GM18517 (cell line): Measurements from ENCODE around the gene RET.

Experiments
- ATAC-seq: cut with Tn5 transposase; IDR thresholded peaks from one replicate; pipeline ENCODE4 v1.9.1; 2021; ENCODE audit warnings: mild to moderate bottlenecking, moderate library complexity; ENCODE audit not compliant: unreplicated experiment

Gene RET

DNA sequence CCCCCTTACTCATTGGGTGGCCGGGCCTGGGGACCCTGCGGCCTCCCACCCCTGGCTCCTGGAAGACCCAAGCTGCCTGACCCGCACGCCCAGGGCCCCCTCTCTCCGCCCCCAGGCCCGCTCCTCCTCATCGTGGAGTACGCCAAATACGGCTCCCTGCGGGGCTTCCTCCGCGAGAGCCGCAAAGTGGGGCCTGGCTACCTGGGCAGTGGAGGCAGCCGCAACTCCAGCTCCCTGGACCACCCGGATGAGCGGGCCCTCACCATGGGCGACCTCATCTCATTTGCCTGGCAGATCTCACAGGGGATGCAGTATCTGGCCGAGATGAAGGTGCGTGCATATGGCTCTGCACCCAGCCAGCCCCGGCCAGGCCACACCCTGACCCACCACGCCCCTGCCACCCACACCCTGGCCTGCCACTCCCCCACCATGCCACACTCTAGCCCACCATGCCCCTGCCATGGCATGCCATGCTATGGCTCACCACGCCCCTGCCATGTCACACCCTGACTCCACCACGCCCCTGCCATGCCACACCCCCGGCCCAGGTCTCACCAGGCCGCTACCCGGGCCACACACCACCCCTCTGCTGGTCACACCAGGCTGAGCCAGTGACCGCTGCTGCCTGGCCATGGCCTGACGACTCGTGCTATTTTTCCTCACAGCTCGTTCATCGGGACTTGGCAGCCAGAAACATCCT lies 42.7 kb downstream of the RET start:
- ATAC-seq: no peak

DNA sequence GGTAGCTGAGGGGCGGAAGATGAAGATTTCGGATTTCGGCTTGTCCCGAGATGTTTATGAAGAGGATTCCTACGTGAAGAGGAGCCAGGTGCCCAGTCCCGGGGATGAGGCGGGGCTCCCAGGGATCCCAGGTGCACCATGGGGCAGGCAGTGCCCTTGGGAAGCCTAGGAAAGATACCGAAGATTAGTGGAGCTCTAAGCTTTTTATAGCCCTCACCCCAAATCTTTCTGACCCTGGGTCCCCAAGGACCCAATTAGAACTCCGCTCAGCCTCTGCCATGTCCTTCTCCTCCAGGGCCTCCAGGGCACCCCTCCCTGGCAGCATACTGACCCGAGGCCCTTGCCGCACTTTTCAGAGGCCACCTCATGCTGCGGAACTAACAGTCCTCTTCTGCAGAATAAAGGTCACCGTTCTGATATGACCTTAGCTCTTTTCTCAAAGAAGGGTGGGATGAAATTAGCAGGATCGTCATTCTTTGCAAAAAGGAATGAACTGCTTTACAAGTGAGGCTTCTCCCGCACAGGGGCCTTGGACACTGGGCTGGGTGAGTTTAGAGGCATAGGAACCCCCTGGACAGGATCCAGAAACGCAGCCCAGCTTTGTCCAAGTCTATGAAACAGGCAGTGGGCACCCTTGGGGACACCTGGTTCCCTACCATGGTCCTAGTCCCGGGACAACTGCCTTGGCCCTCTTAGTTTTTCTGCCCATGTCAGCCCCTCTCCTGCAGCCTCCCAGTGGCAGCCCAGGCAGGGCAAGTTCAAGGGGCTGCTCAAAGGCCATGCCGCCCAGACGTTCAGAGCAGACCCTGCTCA lies 43.5 kb downstream of the RET start:
- ATAC-seq: no peak

DNA sequence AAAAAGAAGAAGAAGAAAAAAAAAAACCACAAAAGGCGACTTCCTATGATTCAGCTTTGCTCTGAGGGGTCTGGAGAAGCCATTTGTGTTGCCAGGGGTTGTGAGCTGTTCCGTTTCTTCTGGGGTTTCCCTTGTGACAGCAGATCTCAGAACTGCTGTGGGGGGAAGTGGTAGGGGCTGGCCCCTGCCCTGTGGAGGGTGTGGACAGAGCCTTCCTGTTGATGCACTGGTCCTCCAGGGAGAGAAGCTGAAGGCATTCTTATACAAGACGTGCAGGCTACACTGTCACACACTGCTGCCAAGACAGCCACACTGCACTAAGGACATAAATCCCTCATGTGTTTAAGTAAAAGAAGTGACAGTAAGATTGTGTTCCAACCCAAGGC lies 44.1 kb downstream of the RET start:
- ATAC-seq: peak; percentile 91

DNA sequence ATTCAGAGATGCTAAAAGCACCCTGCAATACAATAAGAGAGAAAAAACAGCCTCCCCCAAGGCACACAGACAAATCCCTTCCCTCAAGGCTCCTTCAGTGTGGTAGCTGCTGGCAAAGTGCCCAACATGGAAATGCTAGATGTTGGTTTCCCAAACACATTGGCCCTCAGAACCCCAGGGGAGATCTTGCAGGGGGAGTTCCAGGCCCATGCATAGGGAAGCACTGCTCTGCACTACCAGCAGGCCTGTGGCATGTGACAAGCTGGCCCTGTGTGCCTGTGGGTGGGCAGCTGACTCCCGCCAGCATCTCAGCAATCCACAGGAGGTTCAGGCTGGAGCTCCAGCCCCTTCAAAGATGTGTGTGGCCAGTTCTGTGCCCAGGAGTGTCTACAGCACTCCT lies 44.6 kb downstream of the RET start:
- no peak for ATAC-seq

DNA sequence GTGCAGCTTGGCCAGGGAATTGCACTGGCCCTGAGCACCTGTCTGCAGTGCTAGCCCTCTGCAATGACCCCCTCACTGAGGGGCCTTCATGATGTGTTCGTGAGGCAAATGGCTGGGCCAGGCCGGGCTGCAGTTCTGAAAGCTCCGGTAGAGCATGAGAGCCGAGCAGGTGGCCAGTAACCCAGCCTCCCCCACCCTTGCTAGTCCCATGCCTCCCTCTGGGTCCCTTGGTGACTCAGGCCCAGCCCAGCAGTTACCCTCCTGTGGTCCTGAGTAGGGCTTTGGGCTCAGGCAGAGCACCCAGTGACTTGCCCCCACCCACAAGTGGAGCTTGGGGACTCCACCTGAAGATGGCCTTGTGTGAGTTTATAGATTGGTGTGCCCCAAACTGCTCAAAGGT lies 45.2 kb downstream of the RET start:
- ATAC-seq: no peak

DNA sequence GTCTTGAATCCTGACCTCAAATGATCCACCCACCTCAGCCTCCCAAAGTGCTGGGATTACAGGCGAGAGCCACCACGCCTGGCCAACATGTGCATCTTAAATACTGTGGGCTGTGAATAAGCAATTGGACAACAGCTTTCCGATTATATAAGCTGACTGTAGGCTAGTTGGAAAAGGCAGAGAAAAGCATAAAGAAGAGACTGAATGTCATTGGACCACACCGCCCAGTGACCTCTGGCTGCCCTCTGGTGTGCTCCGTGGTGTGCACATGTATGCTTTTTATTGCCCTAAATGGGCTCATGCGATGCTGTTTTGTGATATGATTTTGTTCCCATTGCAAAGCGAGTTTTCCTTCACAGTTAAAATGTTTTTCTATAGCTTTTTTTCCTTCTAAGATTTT lies 46.0 kb downstream of the RET start:
- ATAC-seq: no peak

DNA sequence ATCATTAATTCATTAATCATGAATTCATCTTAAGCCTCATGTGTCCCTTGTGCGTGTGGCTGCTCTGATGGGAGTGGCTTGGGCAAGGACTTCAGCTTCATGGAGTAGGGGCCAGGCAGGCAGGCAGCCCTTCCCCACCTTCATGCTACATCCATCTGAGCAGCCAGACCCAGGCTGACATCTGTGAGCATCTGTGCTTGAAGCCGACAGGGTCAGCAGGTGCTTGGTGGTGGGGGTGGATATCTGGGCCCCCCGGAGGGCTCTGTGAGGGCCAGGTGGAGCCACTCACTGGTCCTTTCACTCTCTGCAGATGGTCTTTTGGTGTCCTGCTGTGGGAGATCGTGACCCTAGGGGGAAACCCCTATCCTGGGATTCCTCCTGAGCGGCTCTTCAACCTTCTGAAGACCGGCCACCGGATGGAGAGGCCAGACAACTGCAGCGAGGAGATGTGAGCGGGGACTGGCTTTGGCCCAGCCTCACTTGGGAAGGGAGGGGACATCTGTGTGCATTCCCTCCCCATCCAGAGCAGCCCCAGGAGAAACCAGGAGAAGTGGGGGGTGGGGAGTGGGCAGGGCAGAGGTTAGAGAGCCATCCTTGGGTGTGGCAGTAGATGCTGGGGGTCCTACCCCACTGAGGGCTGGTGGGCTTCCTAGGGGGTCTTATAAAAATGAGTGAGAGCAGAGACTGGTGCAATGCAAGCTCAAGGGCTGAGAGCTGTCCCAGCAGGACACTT lies 46.7 kb downstream of the RET start:
- ATAC-seq: no peak

DNA sequence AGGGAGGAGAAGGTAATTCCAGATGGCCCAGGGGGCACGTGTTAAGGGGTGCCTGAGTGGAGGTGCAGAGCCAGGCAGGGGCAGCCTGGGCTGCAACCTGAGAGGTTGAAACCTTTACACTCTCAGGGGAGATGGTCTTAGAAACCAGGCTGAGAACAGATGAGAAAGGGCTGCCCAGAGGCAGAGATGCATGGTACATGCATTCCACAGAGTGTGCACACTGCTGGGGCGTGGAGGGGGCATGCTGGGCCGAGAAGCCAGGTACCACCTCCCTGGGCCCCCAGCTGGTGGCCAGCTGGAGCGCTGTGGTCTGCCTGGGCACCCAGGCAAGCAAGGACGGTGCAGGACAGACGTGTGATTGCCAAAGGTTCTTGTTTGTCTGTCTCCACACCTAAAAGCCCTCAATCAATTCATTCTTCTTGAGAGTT lies 47.2 kb downstream of the RET start:
- no peak for ATAC-seq

DNA sequence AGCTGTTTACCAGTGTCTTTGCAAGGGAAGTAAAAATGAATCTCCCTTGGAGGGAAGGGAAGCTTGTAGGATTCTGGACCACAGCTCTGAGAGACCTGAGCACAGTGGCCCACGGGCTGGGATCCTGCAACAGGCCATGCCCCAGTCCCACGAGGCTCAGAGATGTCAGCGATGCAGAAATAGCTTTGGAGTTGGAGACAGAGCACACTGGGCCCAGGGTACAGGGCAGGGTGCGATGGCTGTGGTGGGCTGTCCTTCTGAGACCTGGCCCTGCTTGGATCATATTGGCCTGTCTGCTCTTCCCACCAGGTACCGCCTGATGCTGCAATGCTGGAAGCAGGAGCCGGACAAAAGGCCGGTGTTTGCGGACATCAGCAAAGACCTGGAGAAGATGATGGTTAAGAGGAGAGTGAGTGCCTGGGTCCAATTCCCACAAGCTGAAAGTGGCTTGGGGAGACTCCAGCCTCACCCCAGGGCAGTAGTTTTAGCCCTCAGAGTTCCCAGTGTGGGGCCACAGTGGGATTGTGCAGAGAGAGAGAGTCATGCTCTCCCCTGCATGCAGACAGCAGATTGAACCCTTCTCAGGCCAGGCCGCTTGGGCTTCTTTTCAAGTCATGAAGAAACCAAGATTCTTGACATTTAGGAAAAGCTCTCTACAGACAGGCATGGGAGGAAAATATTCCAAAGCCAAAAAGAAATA lies 47.9 kb downstream of the RET start:
- no peak for ATAC-seq

DNA sequence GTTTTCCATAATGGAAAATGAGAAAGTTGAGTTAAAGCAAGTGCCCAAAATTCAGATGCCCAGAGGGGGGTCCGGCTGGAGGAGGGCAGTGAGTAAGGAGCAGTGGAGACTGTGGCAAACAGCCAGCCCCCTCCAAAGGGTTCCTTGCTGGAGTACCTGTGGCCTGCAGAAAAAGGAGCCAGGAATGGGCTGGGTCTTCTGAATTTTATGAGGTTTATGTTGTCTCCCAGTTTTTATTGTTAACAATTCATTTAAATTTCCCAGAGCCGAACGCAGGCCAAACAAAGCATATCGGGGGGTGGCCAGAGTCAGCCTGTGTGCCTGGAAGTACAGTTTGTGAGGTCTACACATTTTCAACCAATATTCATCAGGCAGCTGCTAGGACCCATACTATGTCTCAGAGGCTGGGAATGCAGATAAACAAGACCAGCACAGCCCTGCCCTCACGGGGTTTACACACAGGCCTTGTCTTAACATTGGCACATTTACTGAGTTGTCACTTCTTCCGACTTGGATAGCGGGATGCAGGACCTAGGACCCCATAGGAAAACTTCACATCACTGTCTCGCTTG lies 48.5 kb downstream of the RET start:
- ATAC-seq: no peak

DNA sequence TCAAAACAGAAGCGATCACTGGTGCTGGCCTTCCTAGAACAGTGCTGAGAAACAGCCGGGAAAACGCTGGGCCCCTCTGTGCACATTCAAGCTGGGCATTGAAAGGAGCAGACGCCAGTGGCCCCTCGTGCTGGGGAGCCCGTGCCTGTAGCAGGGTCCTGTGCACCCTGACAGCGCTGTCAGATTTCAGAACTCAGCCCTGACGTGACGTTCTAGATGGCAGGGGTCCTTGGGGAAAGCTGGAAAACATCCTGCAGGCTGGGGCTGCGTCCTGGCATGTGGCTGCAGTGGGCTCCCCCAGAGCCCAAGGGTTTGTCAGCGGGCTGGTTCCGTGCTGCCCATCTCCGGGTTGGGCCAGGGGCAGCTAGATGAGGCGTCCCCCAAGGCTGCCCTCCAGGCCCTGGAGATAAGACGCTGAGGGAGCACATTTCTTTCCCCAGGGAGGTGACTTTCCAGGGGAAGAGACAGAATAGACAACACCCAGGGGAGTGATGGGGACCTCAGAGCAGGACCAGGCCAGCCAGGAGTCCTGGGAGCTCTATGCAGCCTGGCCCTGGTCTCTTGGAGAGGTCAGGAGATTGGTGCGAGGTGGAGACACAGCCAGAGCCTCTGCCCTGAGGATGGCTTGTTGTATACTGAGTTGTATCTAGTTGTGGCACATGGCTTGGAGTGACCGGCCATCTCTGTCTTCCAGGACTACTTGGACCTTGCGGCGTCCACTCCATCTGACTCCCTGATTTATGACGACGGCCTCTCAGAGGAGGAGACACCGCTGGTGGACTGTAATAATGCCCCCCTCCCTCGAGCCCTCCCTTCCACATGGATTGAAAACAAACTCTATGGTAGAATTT lies 49.2 kb downstream of the RET start:
- ATAC-seq: no peak

DNA sequence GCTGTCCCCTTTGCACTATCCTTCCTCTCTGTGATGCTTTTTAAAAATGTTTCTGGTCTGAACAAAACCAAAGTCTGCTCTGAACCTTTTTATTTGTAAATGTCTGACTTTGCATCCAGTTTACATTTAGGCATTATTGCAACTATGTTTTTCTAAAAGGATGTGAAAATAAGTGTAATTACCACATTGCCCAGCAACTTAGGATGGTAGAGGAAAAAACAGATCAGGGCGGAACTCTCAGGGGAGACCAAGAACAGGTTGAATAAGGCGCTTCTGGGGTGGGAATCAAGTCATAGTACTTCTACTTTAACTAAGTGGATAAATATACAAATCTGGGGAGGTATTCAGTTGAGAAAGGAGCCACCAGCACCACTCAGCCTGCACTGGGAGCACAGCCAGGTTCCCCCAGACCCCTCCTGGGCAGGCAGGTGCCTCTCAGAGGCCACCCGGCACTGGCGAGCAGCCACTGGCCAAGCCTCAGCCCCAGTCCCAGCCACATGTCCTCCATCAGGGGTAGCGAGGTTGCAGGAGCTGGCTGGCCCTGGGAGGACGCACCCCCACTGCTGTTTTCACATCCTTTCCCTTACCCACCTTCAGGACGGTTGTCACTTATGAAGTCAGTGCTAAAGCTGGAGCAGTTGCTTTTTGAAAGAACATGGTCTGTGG lies 50.0 kb downstream of the RET start:
- ATAC-seq: no peak

DNA sequence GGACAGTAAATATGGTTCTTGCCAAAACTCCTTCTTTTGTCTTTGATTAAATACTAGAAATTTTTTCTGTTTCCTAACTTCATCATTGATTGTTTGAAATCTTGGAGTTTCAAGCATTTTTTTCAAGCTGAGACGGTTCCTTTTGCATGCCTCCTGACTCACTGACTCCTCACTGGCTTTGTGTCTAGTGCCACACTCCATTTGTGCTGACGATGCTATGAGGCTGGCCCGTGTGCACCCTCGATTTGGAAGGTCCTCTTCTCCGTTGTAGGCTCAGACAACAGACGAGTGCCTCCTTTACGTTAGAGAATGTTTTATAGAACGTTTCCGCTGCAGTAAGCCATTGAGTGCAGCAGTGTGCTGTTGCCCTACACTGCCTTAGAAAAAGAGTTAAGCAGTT lies 50.6 kb downstream of the RET start:
- ATAC-seq: no peak

DNA sequence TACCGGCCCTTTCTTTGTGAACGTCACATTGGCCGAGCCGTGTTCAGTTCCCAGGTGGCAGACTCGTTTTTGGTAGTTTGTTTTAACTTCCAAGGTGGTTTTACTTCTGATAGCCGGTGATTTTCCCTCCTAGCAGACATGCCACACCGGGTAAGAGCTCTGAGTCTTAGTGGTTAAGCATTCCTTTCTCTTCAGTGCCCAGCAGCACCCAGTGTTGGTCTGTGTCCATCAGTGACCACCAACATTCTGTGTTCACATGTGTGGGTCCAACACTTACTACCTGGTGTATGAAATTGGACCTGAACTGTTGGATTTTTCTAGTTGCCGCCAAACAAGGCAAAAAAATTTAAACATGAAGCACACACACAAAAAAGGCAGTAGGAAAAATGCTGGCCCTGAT lies 51.5 kb downstream of the RET start:
- ATAC-seq: no peak

DNA sequence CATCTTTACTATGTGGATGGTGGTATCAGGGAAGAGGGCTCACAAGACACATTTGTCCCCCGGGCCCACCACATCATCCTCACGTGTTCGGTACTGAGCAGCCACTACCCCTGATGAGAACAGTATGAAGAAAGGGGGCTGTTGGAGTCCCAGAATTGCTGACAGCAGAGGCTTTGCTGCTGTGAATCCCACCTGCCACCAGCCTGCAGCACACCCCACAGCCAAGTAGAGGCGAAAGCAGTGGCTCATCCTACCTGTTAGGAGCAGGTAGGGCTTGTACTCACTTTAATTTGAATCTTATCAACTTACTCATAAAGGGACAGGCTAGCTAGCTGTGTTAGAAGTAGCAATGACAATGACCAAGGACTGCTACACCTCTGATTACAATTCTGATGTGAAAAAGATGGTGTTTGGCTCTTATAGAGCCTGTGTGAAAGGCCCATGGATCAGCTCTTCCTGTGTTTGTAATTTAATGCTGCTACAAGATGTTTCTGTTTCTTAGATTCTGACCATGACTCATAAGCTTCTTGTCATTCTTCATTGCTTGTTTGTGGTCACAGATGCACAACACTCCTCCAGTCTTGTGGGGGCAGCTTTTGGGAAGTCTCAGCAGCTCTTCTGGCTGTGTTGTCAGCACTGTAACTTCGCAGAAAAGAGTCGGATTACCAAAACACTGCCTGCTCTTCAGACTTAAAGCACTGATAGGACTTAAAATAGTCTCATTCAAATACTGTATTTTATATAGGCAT lies 52.3 kb downstream of the RET start:
- ATAC-seq: peak; percentile 80

DNA sequence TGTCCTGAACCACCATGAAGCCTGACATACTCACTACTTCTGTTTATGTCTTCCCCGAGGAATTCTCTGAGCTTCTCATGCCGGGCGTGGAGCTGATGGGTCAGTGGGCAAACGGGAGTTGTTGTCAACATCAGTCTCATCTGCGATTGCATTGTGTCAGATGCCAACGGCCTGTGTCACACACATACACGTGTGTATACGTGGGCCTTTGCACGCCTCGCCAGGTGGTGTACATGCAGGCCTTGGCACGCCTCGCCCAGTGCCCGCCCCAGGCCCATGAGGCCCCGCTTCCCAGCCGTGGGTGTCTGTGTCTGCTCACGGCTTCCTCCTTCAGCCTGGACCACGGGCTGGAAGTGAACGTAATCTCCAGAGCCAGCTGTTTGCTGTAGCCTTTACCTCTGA lies 53.9 kb downstream of the RET start:
- no peak for ATAC-seq

DNA sequence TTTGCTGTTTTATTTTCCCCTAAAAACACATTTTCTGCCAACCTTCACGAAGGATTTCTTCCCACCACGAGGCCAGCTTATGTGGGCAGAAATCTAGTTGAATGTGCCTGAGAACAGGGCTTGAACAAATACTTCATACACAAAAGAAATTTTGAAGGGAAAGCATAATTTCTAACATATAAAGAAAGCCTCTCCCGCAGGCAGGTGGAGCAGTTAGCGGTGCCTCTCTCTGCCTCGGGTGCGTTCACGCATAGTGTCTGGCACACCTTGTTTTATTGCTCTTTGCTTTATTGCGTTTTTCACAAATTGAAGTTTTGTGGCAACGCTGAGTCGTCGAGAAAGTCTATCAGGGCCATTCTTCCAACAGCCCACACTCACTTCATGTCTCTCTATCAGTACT lies 54.4 kb downstream of the RET start:
- no peak for ATAC-seq

DNA sequence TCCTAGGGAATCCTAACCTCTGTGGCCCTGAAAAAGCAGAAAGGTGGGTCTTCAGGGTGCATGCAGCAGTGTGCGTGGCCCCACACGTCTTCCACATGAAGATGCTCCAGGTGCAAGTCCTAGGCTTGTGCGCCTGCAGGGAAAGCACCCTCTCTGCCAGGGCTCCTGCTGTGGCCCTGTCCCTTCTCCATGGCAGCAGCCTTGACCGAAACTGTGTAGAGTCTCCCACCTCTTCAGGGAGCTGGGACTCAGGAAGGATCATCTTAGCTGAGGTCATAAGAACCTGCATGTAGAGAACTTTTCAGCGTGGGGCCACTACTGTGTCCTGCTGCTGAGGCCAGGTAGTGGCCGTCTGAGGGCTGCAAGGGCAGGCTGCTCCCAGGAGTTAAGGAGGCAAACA lies 55.0 kb downstream of the RET start:
- no peak for ATAC-seq
